IMR-90 (cell line): ENCODE results near the gene MORF4L1. TPM values are rescaled to one million over a fixed set of nuclear protein-coding genes. Genes with fewer than 3 reads are reported as not detected.
"Not testable (repeated sequence)": the region's sequence is repeated elsewhere in the genome, so short reads cannot be mapped to it uniquely, and the experiment has no call there.

Experiments
- ATAC-seq: fragments of 200-7000 bp; cut with Tn5 transposase; 2 replicates; pipeline ENCODE4 v1.9.1; 2020; ENCODE audit warnings: low read depth, mild to moderate bottlenecking, moderate library complexity
- BruUV-seq: library from RNA; stranded (reverse); fragments of 400-500 nt; replicated peaks from 2 replicates; lab custom pipeline; 2021; lab: Mats Ljungman, UMichigan
- CTCF ChIA-PET: fragments of 300-600 bp; formaldehyde crosslinking; extraction: SDS; loops from one replicate; lab custom pipeline; 2021; ENCODE audit warnings: antibody characterized with exemption; lab: Yijun Ruan, JAX
- POLR2A ChIA-PET: fragments of 300-600 bp; sonication (Branson Sonifier 250); formaldehyde crosslinking; loops from one replicate; lab custom pipeline; 2022; ENCODE audit warnings: antibody characterized with exemption; ENCODE audit not compliant: unreplicated experiment; lab: Charles Lee
- DNase-seq: peaks from one replicate; pipeline ENCODE4 v3.0.0; 2013
- H2AFZ ChIP-seq: replicated peaks from 2 replicates; pipeline ENCODE3; 2013; ENCODE audit warnings: low read length, mild to moderate bottlenecking; ENCODE audit not compliant: poor library complexity
- H2AK5ac ChIP-seq: 2 replicates; pipeline ENCODE4 v1.6.1; 2013; ENCODE audit warnings: low read depth, low read length, inconsistent platforms
- H2AK9ac ChIP-seq: replicated peaks from 2 replicates; pipeline ENCODE3; 2013; ENCODE audit warnings: mild to moderate bottlenecking, low read depth, low read length, moderate library complexity; ENCODE audit not compliant: poor library complexity
- H2BK120ac ChIP-seq: 2 replicates; pipeline ENCODE4 v1.6.1; 2013; ENCODE audit warnings: low read depth, low read length, inconsistent platforms
- H2BK15ac ChIP-seq: 3 replicates; pipeline ENCODE4 v1.6.1; 2013; ENCODE audit warnings: low read depth, low read length, inconsistent platforms
- H2BK20ac ChIP-seq: 2 replicates; pipeline ENCODE4 v1.6.1; 2013; ENCODE audit warnings: low read depth, mild to moderate bottlenecking, inconsistent platforms, low read length, moderate library complexity
- H2BK5ac ChIP-seq: 2 replicates; pipeline ENCODE4 v1.6.1; 2013; ENCODE audit warnings: mild to moderate bottlenecking, low read depth, low read length, inconsistent platforms; ENCODE audit not compliant: poor library complexity, severe bottlenecking
- H3K14ac ChIP-seq: replicated peaks from 2 replicates; pipeline ENCODE4 v1.6.1; 2013; ENCODE audit warnings: low read depth, low read length, inconsistent platforms
- H3K18ac ChIP-seq: 2 replicates; pipeline ENCODE4 v1.6.1; 2013; ENCODE audit warnings: low read depth, low read length, control low read depth
- H3K23ac ChIP-seq: 2 replicates; pipeline ENCODE4 v1.6.1; 2013; ENCODE audit warnings: low read depth, low read length, inconsistent platforms
- H3K27ac ChIP-seq: 2 replicates; pipeline ENCODE4 v1.5.1; 2013; ENCODE audit warnings: mild to moderate bottlenecking, control low read depth, low read length; ENCODE audit not compliant: insufficient read depth
- H3K27me3 ChIP-seq: 2 replicates; pipeline ENCODE4 v1.6.1; 2013; ENCODE audit warnings: low read length; ENCODE audit not compliant: control insufficient read depth, insufficient read depth
- H3K36me3 ChIP-seq: 2 replicates; pipeline ENCODE4 v1.6.1; 2013; ENCODE audit warnings: low read length, mixed read lengths; ENCODE audit not compliant: control insufficient read depth, insufficient read depth
- H3K4ac ChIP-seq: 2 replicates; pipeline ENCODE4 v1.6.1; 2013; ENCODE audit warnings: low read depth, low read length, inconsistent platforms
- H3K4me1 ChIP-seq: 2 replicates; pipeline ENCODE4 v1.6.1; 2013; ENCODE audit warnings: low read length, mixed read lengths; ENCODE audit not compliant: control insufficient read depth, insufficient read depth
- H3K4me2 ChIP-seq: 2 replicates; pipeline ENCODE4 v1.6.1; 2013; ENCODE audit warnings: low read depth, mild to moderate bottlenecking, control low read depth, low read length, moderate library complexity
- H3K4me3 ChIP-seq: 2 replicates; pipeline ENCODE4 v1.5.1; 2013; ENCODE audit warnings: low read depth, mild to moderate bottlenecking, control low read depth, low read length, moderate library complexity; ENCODE audit not compliant: insufficient read depth
- H3K56ac ChIP-seq: 2 replicates; pipeline ENCODE4 v1.6.1; 2013; ENCODE audit warnings: low read length, inconsistent platforms; ENCODE audit not compliant: insufficient read depth; ENCODE audit errors: extremely low read depth
- H3K79me1 ChIP-seq, 2 experiments: 2 replicates each; pipeline ENCODE4 v1.6.1; 2013; ENCODE audit warnings: low read length in 2 of 2, inconsistent platforms in 1 of 2, low read depth in 1 of 2
- H3K9ac ChIP-seq: 2 replicates; pipeline ENCODE4 v1.6.1; 2013; ENCODE audit warnings: low read depth, low read length, control low read depth
- H3K9me1 ChIP-seq: 2 replicates; pipeline ENCODE4 v1.6.1; 2013; ENCODE audit warnings: low read length, inconsistent platforms; ENCODE audit not compliant: insufficient read depth
- H3K9me3 ChIP-seq: 2 replicates; pipeline ENCODE4 v1.6.1; 2013; ENCODE audit warnings: low read length; ENCODE audit not compliant: control insufficient read depth, insufficient read depth
- H4K20me1 ChIP-seq: 2 replicates; pipeline ENCODE4 v1.6.1; 2013; ENCODE audit warnings: low read length, inconsistent platforms; ENCODE audit not compliant: insufficient read depth
- H4K5ac ChIP-seq: 2 replicates; pipeline ENCODE4 v1.6.1; 2013; ENCODE audit warnings: mild to moderate bottlenecking, low read depth, low read length, control low read depth
- H4K8ac ChIP-seq, 2 experiments: 2 replicates each; pipeline ENCODE4 v1.6.1; 2013; ENCODE audit warnings: low read depth in 2 of 2, low read length in 2 of 2, control low read depth in 1 of 2, inconsistent platforms in 1 of 2
- H4K91ac ChIP-seq: 2 replicates; pipeline ENCODE4 v1.6.1; 2013; ENCODE audit warnings: low read depth, low read length, inconsistent platforms; ENCODE audit not compliant: insufficient read depth
- WGBS, 2 experiments: methylation state at CpG; one replicate each; pipeline versions ENCODE4 v1.1.5 to v1.1.7; 2013; ENCODE audit warnings: missing lambda C conversion rate in 2 of 2; ENCODE audit not compliant: insufficient read length in 1 of 2; ENCODE audit errors: extremely low coverage in 2 of 2; 5-methylcytosine and 5-hydroxymethylcytosine counted together
- dilution Hi-C: fragments of 300-500 bp; cut with HindIII; formaldehyde crosslinking; loops from one replicate; pipeline ENCODE4 v1.14.3; 2018; ENCODE audit warnings: low sequenced_read_pairs; ENCODE audit not compliant: unreplicated experiment
- in situ Hi-C: fragments of 300-500 bp; cut with MboI; formaldehyde crosslinking; loops from 3 replicates; pipeline ENCODE4 v1.14.3; 2019; ENCODE audit warnings: low sequenced_read_pairs, inconsistent platforms, mixed read lengths
- intact Hi-C: fragments of 100-400 bp; cut with micrococcal nuclease; formaldehyde crosslinking; loops from 2 replicates; pipeline ENCODE4 v1.10.0; 2022
- polyA plus RNA-seq, 3 experiments: library from polyadenylated mRNA; depleted of rRNA; stranded (reverse); fragments of >200 nt; gene quantifications; 2 replicates each; pipeline ENCODE4 v1.2.3, GENCODE V29; 2012; ENCODE audit warnings: low replicate concordance in 1 of 3
- total RNA-seq: library from RNA; depleted of rRNA; stranded (reverse); fragments of >200 nt; gene quantifications from 2 replicates; pipeline ENCODE4 v1.2.3, GENCODE V29; 2012

MORF4L1 gene
- total and polyA plus RNA-seq, 2 of the 4 experiments (the other 2 are of a cell fraction), result 217 to 392 TPM

GRCh38 chr15:78846906-78847305, 25.8 kb upstream of the MORF4L1 start:
- H2AK9ac ChIP-seq, CTCF ChIA-PET, ATAC-seq, H3K27me3 ChIP-seq, intact Hi-C loops, dilution Hi-C loops, H3K9me1 ChIP-seq, H4K20me1 ChIP-seq, DNase-seq, H3K4me3 ChIP-seq, H3K27ac ChIP-seq, H3K56ac ChIP-seq, H2BK20ac ChIP-seq, H2BK5ac ChIP-seq, H2BK15ac ChIP-seq, H4K5ac ChIP-seq, H4K8ac ChIP-seq, in situ Hi-C loops, H2BK120ac ChIP-seq, H3K9ac ChIP-seq, H3K14ac ChIP-seq, H3K4me2 ChIP-seq, H3K18ac ChIP-seq, POLR2A ChIA-PET, H2AFZ ChIP-seq, H3K23ac ChIP-seq, H3K79me1 ChIP-seq, H2AK5ac ChIP-seq, H3K36me3 ChIP-seq, H4K91ac ChIP-seq, BruUV-seq, H3K9me3 ChIP-seq, H3K4ac ChIP-seq: not testable (repeated sequence)
- H3K4me1 ChIP-seq, result peaks cover 12% of the 10 kb centered on the region
- no CpG with 5 or more reads among the region's 27 CpGs for WGBS, 2 experiments

GRCh38 chr15:78847387-78847906, 25.2 kb upstream of the MORF4L1 start:
- H2BK120ac ChIP-seq, H3K18ac ChIP-seq, H3K27me3 ChIP-seq, H3K27ac ChIP-seq, H4K8ac ChIP-seq, dilution Hi-C loops, H2AFZ ChIP-seq, H3K4me1 ChIP-seq, H2BK15ac ChIP-seq, H2AK5ac ChIP-seq, in situ Hi-C loops, DNase-seq, H4K20me1 ChIP-seq, H3K4me2 ChIP-seq, H2AK9ac ChIP-seq, H4K91ac ChIP-seq, H3K4me3 ChIP-seq, H3K9ac ChIP-seq, H3K56ac ChIP-seq, H2BK20ac ChIP-seq, H4K5ac ChIP-seq, H3K9me1 ChIP-seq, H3K14ac ChIP-seq, CTCF ChIA-PET, intact Hi-C loops, H3K23ac ChIP-seq, H2BK5ac ChIP-seq, ATAC-seq, H3K36me3 ChIP-seq, BruUV-seq, H3K79me1 ChIP-seq, POLR2A ChIA-PET, H3K4ac ChIP-seq, H3K9me3 ChIP-seq: not testable (repeated sequence)
- 85% methylated on average over 7 of the region's 15 CpGs; no CpG with 5 or more reads in 1 of the 2 experiments for WGBS, 2 experiments
